GM12891 (cell line): ENCODE data around the gene AFAP1.

ENCODE experiments used
- POLR2A ChIP-seq: IDR thresholded peaks from 2 replicates; pipeline ENCODE4 v1.6.1; 2011; ENCODE audit warnings: low read depth, low read length, control low read depth
- POLR2AphosphoS5 ChIP-seq: IDR thresholded peaks from 2 replicates; pipeline ENCODE4 v1.6.1; 2011; ENCODE audit warnings: low read depth, low read length, control low read depth
- POU2F2 ChIP-seq: IDR thresholded peaks from 2 replicates; pipeline ENCODE4 v1.6.1; 2011; ENCODE audit warnings: low read depth, mild to moderate bottlenecking, control low read depth, low read length, moderate library complexity
- TAF1 ChIP-seq: IDR thresholded peaks from 2 replicates; pipeline ENCODE4 v1.6.1; 2011; ENCODE audit warnings: low read depth, low read length, control low read depth

DNA sequence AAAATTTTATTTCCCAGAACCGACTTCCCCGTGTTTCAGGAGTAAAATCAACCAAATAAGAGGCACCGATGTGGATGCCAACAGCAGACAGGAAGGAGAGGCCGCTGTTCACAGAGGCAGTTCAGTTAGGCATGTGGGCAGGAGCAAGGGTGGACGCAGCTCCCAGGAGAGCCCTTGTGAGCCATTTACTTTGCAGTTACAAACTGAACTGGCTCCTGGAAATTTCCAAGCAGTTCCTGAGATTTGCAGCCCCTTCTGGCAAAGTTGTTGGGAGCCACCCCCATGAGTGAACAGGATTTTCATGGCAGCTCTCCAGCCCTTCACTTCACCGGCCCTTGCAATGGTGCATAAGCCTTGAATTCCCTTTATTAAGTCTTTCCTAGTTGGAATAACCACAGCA lies 189.1 kb downstream of the AFAP1 start:
- TF ChIP-seq POLR2A, result no peak
- TF ChIP-seq TAF1, result no peak
- no peak for TF ChIP-seq POLR2AphosphoS5
- no peak for TF ChIP-seq POU2F2
